Femur (tissue), 1 donor: Measurements from ENCODE around the gene SLC5A2.
"Not testable (repeated sequence)": the region's sequence is repeated elsewhere in the genome, so short reads cannot be mapped to it uniquely, and the experiment has no call there.

Source experiments
- DNase-seq: peaks from one replicate; pipeline ENCODE4 v3.0.0-alpha.2; 2017

SLC5A2 gene

GRCh38 chr16:31531096-31531495 lies 48.2 kb downstream of the SLC5A2 start:
- DNase-seq: no peak

GRCh38 chr16:31532120-31532519 lies 49.2 kb downstream of the SLC5A2 start:
- no peak for DNase-seq

- no peak for DNase-seq
Observed at GRCh38 chr16:31532896-31533295, 50.0 kb downstream of the SLC5A2 start.

GRCh38 chr16:31535737-31536136 lies 52.8 kb downstream of the SLC5A2 start:
- no peak for DNase-seq

- DNase-seq: no peak
Observed at GRCh38 chr16:31536804-31537361, 54.0 kb downstream of the SLC5A2 start.

GRCh38 chr16:31537362-31538242 lies 54.7 kb downstream of the SLC5A2 start:
- peak; percentile 25 for DNase-seq

GRCh38 chr16:31538243-31538598 lies 55.3 kb downstream of the SLC5A2 start:
- not testable (repeated sequence) for DNase-seq

- not testable (repeated sequence) for DNase-seq
Observed at GRCh38 chr16:31539762-31540161, 56.8 kb downstream of the SLC5A2 start.
